Vagina (tissue), 2 donors: ENCODE results near the gene CCDC134. TPM values are rescaled to one million over a fixed set of nuclear protein-coding genes. Genes with fewer than 3 reads are reported as not detected.

ENCODE experiments used
- DNase-seq, 2 donors: peaks; one replicate each; pipeline ENCODE4 v3.0.0-alpha.2; 2017; ENCODE audit errors: extremely low spot score in 2 of 2
- H3K27ac ChIP-seq: fragments of 200-600 bp; sonication (generic); one replicate; pipeline ENCODE4 v1.5.1; 2019
- H3K27me3 ChIP-seq: fragments of 200-600 bp; sonication (generic); one replicate; pipeline ENCODE4 v1.5.1; 2019
- H3K36me3 ChIP-seq, 2 donors: fragments of 200-600 bp; sonication (generic); one replicate each; pipeline ENCODE4 v1.5.1; 2017 to 2019
- H3K4me1 ChIP-seq: fragments of 200-600 bp; sonication (generic); one replicate; pipeline ENCODE4 v1.5.1; 2019
- H3K4me3 ChIP-seq, 2 donors: fragments of 200-600 bp; sonication (generic); 1 replicate in 1 of 2; 2 replicates in 1 of 2; pipeline ENCODE4 v1.5.1; 2016 to 2019
- H3K9me3 ChIP-seq: fragments of 200-600 bp; sonication (generic); one replicate; pipeline ENCODE4 v1.5.1; 2019
- POLR2A ChIP-seq, 2 donors: fragments of 450-650 bp; IDR thresholded peaks; one replicate each; pipeline ENCODE4 v1.6.1; 2017; ENCODE audit warnings: antibody characterized with exemption in 2 of 2, mild to moderate bottlenecking in 2 of 2, moderate library complexity in 2 of 2
- POLR2AphosphoS5 ChIP-seq, 2 donors: sonication (generic); formaldehyde crosslinking; IDR thresholded peaks; one replicate each; pipeline ENCODE4 v1.9.0; 2017; ENCODE audit warnings: antibody characterized with exemption in 2 of 2, mild to moderate bottlenecking in 2 of 2, low read depth in 1 of 2; ENCODE audit not compliant: insufficient read depth in 1 of 2
- intact Hi-C: fragments of 100-400 bp; cut with DNase I; formaldehyde crosslinking; loops from one replicate; pipeline ENCODE4 v1.15.1; 2023
- total RNA-seq: library from RNA; depleted of rRNA; stranded (reverse); fragments of >200 nt; gene quantifications from one replicate; pipeline ENCODE4 v1.2.3, GENCODE V29; 2016
- TF ChIP-seq, protein P1 (sequence below), 3 experiments: fragments of 450-650 bp in 2 of 3; fragments of 200-600 bp in 1 of 3; sonication (generic) in 1 of 3; IDR thresholded peaks; one replicate each; pipeline ENCODE4 v1.5.1; 2017 to 2019; ENCODE audit warnings: antibody characterized with exemption in 3 of 3, mild to moderate bottlenecking in 2 of 3, moderate library complexity in 2 of 3

Gene CCDC134
- total RNA-seq, 1 donor from 2014 or later, result 8.8 TPM

GRCh38 chr22:41845380-41846267 lies 45.1 kb downstream of the CCDC134 start:
- Histone ChIP-seq H3K4me3 (no peak overlapping the region), H3K9me3 (no peaks in the 10 kb centered on the region), H3K36me3 (no peaks in the 10 kb centered on the region), H3K27me3 (no peaks in the 10 kb centered on the region), H3K27ac (peak overlapping the region; percentile 52), H3K4me1 (peaks cover 87% of the 10 kb centered on the region)
- intact Hi-C loops, result no loop called here
- TF ChIP-seq, protein P1, sequence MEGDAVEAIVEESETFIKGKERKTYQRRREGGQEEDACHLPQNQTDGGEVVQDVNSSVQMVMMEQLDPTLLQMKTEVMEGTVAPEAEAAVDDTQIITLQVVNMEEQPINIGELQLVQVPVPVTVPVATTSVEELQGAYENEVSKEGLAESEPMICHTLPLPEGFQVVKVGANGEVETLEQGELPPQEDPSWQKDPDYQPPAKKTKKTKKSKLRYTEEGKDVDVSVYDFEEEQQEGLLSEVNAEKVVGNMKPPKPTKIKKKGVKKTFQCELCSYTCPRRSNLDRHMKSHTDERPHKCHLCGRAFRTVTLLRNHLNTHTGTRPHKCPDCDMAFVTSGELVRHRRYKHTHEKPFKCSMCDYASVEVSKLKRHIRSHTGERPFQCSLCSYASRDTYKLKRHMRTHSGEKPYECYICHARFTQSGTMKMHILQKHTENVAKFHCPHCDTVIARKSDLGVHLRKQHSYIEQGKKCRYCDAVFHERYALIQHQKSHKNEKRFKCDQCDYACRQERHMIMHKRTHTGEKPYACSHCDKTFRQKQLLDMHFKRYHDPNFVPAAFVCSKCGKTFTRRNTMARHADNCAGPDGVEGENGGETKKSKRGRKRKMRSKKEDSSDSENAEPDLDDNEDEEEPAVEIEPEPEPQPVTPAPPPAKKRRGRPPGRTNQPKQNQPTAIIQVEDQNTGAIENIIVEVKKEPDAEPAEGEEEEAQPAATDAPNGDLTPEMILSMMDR (IDR thresholded peaks at IDR 0.05), result no peak
- TF ChIP-seq POLR2A (IDR thresholded peaks at IDR 0.05) (no peak), POLR2AphosphoS5 (IDR thresholded peaks at IDR 0.05; ENCODE audit: insufficient read depth in 1 of 2, low read depth in 1 of 2) (no peak)
- no peak for DNase-seq

GRCh38 chr22:41846268-41846987 lies 45.9 kb downstream of the CCDC134 start:
- H3K27ac ChIP-seq, result peak overlapping the region; percentile 52
- H3K4me3 ChIP-seq, result no peak overlapping the region
- no peaks in the 10 kb centered on the region for H3K36me3 ChIP-seq
- TF ChIP-seq, protein P1 (IDR thresholded peaks at IDR 0.05), result no peak
- no peak for TF ChIP-seq POLR2A (IDR thresholded peaks at IDR 0.05)
- TF ChIP-seq POLR2AphosphoS5 (IDR thresholded peaks at IDR 0.05; ENCODE audit: insufficient read depth in 1 of 2, low read depth in 1 of 2), result no peak
- H3K9me3 ChIP-seq, result no peaks in the 10 kb centered on the region
- H3K27me3 ChIP-seq, result no peaks in the 10 kb centered on the region
- peaks cover 79% of the 10 kb centered on the region for H3K4me1 ChIP-seq
- DNase-seq, result no peak
- intact Hi-C loops, result no loop called here

DNA sequence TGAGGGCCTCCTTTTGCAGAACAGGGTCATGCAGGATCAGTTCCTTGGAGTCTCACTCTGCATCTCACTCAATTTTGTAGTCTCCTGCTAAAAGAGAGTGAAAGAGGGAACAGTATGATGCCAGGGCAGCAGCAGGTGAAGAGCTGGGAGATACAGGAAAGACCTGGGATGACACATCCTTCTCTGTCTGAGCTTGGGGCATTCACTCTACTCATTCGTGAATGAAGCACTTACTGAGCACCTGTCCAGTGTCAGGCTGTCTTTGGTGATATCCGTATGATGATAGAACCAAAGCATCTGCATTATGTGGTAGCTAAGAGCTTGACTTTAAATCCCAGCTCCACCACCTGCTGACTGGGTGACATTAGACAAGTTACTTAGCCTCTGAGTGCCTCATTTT lies 46.8 kb downstream of the CCDC134 start:
- TF ChIP-seq POLR2AphosphoS5 (IDR thresholded peaks at IDR 0.05; ENCODE audit: insufficient read depth in 1 of 2, low read depth in 1 of 2), result no peak
- no peak for TF ChIP-seq POLR2A (IDR thresholded peaks at IDR 0.05)
- TF ChIP-seq, protein P1 (IDR thresholded peaks at IDR 0.05), result no peak
- Histone ChIP-seq H3K36me3 (no peaks in the 10 kb centered on the region), H3K4me3 (no peak overlapping the region), H3K27ac (peak overlapping the region; percentile 52), H3K27me3 (no peaks in the 10 kb centered on the region), H3K9me3 (no peaks in the 10 kb centered on the region), H3K4me1 (peaks cover 70% of the 10 kb centered on the region)
- no peak for DNase-seq
- intact Hi-C loops, result no loop called here

GRCh38 chr22:41848468-41848867 lies 48.0 kb downstream of the CCDC134 start:
- intact Hi-C loops, result no loop called here
- H3K27ac ChIP-seq, result peak overlapping the region; percentile 13
- no peak overlapping the region for H3K4me3 ChIP-seq
- no peaks in the 10 kb centered on the region for H3K36me3 ChIP-seq
- H3K4me1 ChIP-seq, result peaks cover 59% of the 10 kb centered on the region
- no peaks in the 10 kb centered on the region for H3K27me3 ChIP-seq
- no peak for DNase-seq
- TF ChIP-seq POLR2A (IDR thresholded peaks at IDR 0.05) (no peak), POLR2AphosphoS5 (IDR thresholded peaks at IDR 0.05; ENCODE audit: insufficient read depth in 1 of 2, low read depth in 1 of 2) (peak in 1 of 2 donors; percentile 49)
- TF ChIP-seq, protein P1 (IDR thresholded peaks at IDR 0.05), result no peak
- no peaks in the 10 kb centered on the region for H3K9me3 ChIP-seq
